Sciatic nerve (tissue), 2 donors: Measurements from ENCODE around the gene KRTAP13-3. TPM values are rescaled to one million over a fixed set of nuclear protein-coding genes. Genes with fewer than 3 reads are reported as not detected.

Experiments used
- ATAC-seq: fragments of 200-7000 bp; cut with Tn5 transposase; one replicate; pipeline ENCODE4 v1.9.1; 2020; ENCODE audit warnings: mild to moderate bottlenecking, moderate library complexity
- DNase-seq: peaks from one replicate; pipeline ENCODE4 v3.0.0-alpha.2; 2020; ENCODE audit warnings: low spot score
- intact Hi-C: fragments of 100-400 bp; cut with DNase I; formaldehyde crosslinking; loops from one replicate; pipeline ENCODE4 v1.14.2; 2022
- total RNA-seq: library from RNA; stranded (reverse); fragmentation: NEBNext Ultra II Directional; extraction: Animal tissue kit (Norgen Biotek cat#: 25700); gene quantifications from one replicate; pipeline ENCODE4 v1.2.1, GENCODE V29; 2021
- donor health status: DM: no; HTN: no; CAD: no.
- donor health status: DM: no; HTN: no; CAD: no.

Gene KRTAP13-3, protein sequence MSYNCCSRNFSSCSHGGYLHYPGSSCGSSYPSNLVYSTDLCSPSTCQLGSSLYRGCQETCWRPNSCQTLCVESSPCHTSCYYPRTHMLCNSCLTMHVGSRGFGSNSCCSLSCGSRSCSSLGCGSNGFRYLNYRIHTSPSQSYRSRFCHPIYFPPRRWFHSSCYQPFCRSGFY
- total RNA-seq = not detected

DNA sequence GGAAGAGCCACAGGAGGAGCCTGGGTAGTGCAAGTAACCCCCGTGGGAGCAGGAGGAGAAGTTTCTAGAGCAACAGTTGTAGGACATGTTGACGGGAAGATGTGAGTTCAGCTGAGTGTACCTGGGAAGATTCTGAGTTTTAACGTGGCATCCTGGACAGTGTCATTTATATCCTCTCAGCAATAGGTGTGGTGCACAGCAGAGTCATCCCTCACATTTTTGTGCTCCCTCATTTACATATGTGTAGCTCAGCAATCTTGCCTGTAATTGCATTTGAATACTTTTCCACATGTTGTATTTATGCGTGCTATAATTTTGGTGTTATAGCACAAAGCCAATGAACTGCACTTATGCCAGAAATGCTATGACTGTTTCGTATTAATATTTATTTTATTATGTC is at the start of gene KRTAP13-3:
KRTAP13-3 (minus strand) TSS at position 101 of the 400 bp plus-strand sequence; CDS start at position 87, 14 bp downstream.
- DNase-seq (no peak), ATAC-seq (no peak)
- intact Hi-C loops = no loop called here

- ATAC-seq (no peak), DNase-seq (no peak)
- intact Hi-C loops = no loop called here
These were observed 43.4 kb upstream of the KRTAP13-3 start for GRCh38 chr21:30468900-30469714.

DNA sequence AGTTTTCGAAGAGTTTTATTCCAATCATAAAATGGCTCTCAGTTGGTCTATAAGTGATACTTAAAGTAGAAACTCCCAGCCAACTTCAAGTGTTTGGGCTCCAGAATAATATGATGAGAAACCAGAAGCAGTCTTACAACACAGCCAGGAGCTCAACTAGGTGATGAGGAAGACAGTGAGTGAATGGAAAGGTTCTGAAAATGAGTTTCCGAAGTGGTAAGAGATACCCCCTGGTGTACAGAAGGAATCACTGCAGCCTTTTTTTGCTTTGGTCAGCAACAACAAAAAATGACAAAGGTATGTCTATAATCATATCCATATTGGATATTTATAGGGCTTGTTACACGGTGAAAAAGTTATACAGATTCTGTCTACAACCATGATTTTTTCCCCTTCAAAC is 38.0 kb upstream of the KRTAP13-3 start:
- intact Hi-C loops = no loop called here
- DNase-seq (no peak), ATAC-seq (no peak)

DNA sequence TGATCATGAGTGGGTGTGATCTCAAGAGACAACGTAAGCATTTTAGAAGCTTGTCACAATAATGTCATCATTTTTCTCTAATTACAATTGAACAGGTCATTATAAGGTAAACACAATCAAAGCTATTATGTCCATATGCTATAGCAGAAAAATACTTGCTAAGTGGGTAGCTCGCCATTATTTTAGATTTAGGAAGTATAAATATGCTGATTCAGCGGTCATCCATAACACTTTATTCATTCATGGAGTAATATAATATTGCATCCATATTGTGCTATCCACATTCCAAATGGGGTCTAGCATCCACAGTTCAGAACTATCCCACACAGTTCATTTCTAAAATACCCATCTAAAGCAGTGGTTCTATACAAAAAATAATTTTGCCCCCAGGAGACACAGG is 22.8 kb upstream of the KRTAP13-3 start:
- intact Hi-C loops = no loop called here
- no peak for DNase-seq
- ATAC-seq = no peak

- intact Hi-C loops = no loop called here
- no peak for DNase-seq
- no peak for ATAC-seq
These were observed 21.3 kb upstream of the KRTAP13-3 start for GRCh38 chr21:30447056-30447455.

DNA sequence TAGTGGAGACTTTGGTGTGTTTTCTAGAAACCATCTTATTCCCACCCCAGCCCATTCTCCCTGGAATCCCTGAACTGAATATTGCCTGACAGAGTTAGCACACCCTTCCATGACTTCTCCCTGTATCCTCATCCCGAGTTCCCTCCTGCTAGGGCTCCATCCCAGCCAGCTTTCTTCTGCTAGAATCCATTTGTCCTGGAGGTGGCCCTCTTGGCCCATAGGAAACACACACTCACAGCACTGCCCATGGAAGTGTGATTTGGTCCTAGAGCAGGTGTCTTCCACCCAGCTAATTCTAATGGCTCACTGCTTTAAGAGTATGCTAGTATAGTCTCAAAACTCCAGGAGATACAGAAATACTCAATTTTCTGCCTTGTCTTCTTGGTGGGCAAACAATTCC is 18.5 kb upstream of the KRTAP13-3 start:
- ATAC-seq (no peak), DNase-seq (no peak)
- intact Hi-C loops = no loop called here

DNA sequence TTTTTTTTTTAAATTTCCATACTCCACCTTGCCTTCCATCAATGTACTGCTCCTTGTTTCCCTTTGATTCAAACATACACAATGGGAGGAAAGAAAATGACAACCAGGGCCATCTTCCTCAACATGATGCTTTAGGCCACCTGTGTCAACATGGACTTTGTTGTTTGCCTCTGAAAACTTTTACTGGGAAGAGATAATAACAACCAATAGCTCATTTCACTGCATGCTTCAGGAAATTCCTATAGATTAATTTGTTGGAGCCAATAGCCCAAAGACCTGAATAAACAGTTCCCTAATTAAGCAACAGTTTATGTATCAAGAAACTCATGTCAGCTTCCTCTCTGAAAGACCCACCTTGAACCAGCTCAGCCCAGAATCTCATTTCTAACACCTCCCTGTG is 17.5 kb upstream of the KRTAP13-3 start:
- no peak for DNase-seq
- ATAC-seq = no peak
- intact Hi-C loops = no loop called here

DNA sequence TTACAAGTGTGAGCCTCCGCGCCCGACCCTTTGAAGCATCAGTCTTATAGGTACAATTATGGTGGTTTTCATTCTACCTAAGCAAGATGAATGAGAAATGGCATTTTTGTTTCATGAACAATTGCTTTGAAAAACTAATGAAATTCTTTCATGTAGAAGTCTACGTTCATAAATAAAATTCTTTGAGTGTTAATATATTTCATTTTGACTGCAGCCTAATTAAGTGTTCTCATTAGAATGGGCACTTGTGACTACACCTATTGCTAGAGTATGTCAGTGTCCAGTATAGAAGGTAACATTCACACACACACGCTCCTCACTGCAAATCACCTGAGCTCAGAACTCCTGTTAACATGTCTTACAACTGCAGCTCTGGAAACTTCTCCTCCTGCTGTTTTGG is 14.2 kb upstream of the KRTAP13-3 start, which contains the start of gene KRTAP15-1:
KRTAP15-1 (plus strand) TSS at position 301 of the 400 bp plus-strand sequence; CDS start at position 354, 53 bp downstream.
- DNase-seq (no peak), ATAC-seq (no peak)
- intact Hi-C loops = no loop called here

- ATAC-seq = no peak
- intact Hi-C loops = no loop called here
- DNase-seq = no peak
These were observed 11.4 kb upstream of the KRTAP13-3 start for GRCh38 chr21:30437010-30437565.

GRCh38 chr21:30434033-30434631 is 8.4 kb upstream of the KRTAP13-3 start:
- intact Hi-C loops = no loop called here
- ATAC-seq (no peak), DNase-seq (no peak)

- DNase-seq = no peak
- ATAC-seq = no peak
- intact Hi-C loops = no loop called here
These were observed 4.5 kb upstream of the KRTAP13-3 start, which contains the start of gene KRTAP13-4 for GRCh38 chr21:30430170-30430655. KRTAP13-4 (plus strand) TSS chr21:30430220; CDS start chr21:30430276, 56 bp downstream.

- DNase-seq (no peak), ATAC-seq (no peak)
- intact Hi-C loops = no loop called here
These were observed 1.0 kb upstream of the KRTAP13-3 start for GRCh38 chr21:30426731-30427130.

DNA sequence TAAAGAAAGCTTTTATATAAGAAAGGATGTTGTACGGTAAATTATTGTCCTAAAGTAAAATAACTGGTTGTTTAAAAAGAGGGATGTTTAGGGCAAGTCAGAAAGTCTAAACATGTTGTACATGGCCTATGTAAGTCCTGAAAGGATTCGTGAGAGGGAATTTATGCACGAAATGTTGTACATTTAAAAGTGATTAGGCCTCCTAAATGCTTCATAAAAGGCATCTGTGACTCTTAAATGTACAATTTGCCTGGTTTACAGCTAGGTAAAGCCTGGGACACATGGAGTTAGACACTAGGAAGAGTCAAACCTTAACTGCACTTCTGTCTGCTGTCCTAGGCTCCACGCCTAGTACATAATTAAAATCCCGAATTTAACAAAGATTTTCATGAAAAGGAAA is 9.7 kb downstream of the KRTAP13-3 start:
- DNase-seq (no peak), ATAC-seq (no peak)
- intact Hi-C loops = no loop called here

DNA sequence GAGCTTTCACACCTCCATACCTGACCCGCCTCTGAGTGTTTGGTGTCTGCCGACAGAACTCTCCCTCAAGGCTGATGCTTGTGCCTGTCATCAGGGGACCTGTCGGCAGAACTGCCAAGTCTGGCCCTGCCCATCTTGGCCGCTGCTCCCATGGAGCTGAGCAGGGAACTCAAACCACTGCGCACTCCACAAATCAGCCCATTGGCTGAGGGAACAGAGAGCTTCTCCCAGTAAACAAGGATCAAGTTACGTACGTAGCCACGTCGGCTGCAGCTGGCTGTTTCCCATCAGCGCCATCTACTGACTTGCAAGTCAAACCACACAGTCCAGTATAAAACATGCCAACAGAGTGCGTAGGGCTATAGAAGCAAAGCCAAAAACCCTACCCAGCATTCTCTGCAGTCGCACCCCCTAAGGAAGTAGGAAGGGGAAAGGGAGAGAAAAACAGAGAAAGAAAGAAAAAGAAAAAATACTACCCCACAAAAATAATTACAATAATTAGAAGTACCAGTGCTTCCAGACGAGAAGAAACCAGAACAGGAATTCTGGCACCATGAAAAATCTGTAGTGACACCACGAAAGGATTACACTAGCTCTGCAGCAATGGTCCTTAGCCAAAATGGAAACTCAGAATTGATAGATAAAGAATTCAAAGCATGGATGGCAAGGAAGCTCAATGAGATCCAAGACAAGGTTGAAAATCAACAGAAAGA is 16.8 kb downstream of the KRTAP13-3 start:
- ATAC-seq = peak; percentile 46
- no peak for DNase-seq
- intact Hi-C loops = no loop called here

DNA sequence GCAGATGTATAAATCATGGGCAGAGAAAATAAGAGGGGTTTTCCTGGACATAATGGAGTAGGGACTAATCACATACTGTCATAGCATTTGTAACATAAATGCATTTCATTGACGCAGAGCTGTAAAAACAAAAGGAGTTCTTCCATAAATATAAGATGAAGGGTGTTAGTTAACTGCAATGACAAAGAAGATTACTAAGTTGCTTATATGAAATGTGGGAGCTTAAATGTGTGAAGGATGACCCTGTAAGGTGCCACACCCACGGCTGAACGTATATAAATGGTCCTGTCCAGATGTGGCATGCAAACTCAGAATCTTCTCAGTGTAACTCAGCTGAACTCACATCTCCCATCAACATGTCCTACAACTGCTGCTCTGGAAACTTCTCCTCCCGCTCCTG is 30.0 kb downstream of the KRTAP13-3 start, which contains the start of gene KRTAP13-1:
KRTAP13-1 (plus strand) TSS at position 301 of the 400 bp plus-strand sequence; CDS start at position 357, 56 bp downstream.
- intact Hi-C loops = no loop called here
- ATAC-seq (no peak), DNase-seq (no peak)

GRCh38 chr21:30391492-30392025 is 34.2 kb downstream of the KRTAP13-3 start:
- ATAC-seq = no peak
- DNase-seq = no peak
- intact Hi-C loops = no loop called here

GRCh38 chr21:30382201-30382600 is 43.5 kb downstream of the KRTAP13-3 start:
- intact Hi-C loops = no loop called here
- no peak for ATAC-seq
- DNase-seq = no peak
